ENCODE measurements around the gene UBASH3B. TPM values are rescaled to one million over a fixed set of nuclear protein-coding genes. Genes with fewer than 3 reads are reported as not detected.

Gene UBASH3B
- total RNA-seq, 1 donor from 2014 or later, result 4.2 TPM

DNA sequence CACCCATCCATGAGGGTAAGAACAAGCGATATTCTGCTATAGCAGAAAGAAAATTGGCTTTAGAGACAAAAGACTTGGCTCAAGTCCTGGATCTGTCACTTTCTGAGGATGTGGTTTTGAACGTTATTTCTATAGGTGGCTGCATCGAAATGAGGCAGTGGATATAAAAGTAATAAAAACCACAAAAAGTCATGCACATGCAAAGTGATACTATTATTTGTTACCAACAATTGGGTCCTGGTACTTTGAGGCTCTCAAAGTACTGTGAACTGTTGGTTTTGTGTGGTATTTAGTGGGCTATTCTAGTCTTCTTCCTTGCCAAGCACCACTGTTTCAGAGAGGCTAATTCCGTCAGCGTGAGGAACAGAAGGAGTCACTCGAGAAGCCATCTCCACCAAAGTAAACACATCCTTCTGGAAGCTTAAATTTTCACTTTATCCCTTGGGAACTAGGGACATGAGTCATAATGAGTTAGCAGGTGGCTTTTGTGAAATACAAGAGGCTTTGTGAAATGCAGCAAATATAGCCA lies 13.1 kb downstream of the UBASH3B start:
- no peak for DNase-seq (ENCODE audit: low spot score)
- intact Hi-C loops (cut with DNase I), result no loop called here

- DNase-seq (ENCODE audit: low spot score), result no peak
- intact Hi-C loops (cut with DNase I), result no loop called here
Observed at GRCh38 chr11:122670131-122670530, 14.6 kb downstream of the UBASH3B start.

DNA sequence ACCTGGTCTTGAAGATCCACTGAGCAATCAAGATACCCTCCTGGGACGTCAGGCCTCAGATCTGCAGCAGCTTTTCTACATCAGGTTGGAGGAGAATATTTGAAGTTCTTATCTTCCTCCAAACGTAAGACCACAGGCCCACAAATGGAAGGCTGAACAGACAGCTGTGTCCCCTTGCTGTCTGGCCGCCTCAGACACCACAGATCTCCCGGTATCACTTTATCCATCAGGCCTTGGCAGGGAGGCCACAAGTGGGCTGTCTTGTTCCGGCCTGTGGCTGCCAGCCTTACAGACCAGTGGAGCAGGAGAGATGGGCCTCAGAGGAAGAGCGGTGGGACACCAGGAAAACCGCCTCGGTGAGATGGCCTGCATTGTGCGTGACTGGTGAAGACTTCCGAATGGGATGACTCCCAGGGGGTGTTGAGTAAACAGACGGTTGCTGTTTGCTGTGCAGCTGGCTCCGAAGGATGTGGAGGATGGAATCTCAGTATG lies 15.9 kb downstream of the UBASH3B start:
- DNase-seq (ENCODE audit: low spot score), result no peak
- intact Hi-C loops (cut with DNase I), result no loop called here

DNA sequence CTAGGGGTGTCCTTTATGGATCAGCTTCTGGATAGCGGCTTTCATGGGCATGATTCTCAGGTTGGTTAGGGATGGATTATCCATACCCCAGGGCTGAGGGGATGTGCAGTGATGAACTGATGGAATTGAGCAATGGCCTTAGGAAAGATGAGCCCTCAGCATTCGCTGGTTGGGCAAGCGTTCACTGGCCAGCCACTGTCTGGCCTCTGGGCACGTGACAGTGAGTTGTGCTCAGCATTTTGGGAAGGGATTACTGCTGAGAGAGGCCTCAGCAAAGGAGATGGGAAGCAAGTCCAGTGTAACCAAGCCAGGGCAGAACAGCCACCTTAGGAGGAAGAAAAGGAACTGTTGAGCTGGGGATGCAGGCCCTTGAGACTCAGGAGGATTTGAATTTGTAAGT lies 17.4 kb downstream of the UBASH3B start:
- no peak for DNase-seq (ENCODE audit: low spot score)

GRCh38 chr11:122673701-122674100 lies 18.2 kb downstream of the UBASH3B start:
- no peak for DNase-seq (ENCODE audit: low spot score)
- intact Hi-C loops (cut with DNase I), result no loop called here

More for the DNA sequence above, 17.4 kb downstream of the UBASH3B start:
- intact Hi-C loops (cut with DNase I), result no loop called here

DNA sequence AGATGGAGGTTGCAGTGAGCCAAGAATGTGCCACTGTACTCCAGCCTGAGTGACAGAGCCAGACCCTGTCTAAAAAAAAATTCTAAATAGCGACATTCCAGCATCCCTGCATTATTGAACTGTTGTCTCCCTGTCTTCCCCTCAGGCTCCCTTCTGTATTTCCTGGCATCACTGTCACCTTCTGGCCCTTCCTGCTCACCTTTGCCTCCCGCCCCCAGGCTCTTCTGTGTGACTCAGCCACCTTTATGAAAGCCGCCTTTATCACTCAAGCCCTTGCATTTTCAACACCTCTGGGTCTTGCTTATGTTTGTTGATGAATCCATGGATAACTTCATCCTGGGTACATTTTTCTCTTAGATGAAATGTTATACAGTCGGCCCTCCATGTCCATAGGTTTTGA lies 21.1 kb downstream of the UBASH3B start:
- intact Hi-C loops (cut with DNase I), result no loop called here
- peak; percentile 10 for DNase-seq (ENCODE audit: low spot score)

DNA sequence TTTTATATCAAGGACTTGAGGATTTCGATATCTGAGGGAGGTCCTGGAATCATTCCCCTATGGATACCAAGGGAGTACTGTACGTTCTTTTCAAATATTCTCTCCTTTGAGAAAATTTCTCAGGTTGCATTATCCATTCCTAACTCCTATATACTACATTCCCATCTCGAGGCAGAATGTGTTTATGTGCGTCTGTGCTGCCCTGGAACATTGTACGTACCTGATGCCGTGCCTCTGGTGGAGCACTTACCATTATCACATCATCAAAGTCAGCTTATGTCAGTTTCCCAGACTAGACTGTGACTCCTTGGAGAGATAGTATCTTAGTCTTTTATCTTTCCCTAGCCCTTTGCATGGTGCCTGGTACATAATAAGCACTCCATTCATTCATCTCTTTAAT lies 21.7 kb downstream of the UBASH3B start:
- intact Hi-C loops (cut with DNase I), result no loop called here
- DNase-seq (ENCODE audit: low spot score), result no peak

DNA sequence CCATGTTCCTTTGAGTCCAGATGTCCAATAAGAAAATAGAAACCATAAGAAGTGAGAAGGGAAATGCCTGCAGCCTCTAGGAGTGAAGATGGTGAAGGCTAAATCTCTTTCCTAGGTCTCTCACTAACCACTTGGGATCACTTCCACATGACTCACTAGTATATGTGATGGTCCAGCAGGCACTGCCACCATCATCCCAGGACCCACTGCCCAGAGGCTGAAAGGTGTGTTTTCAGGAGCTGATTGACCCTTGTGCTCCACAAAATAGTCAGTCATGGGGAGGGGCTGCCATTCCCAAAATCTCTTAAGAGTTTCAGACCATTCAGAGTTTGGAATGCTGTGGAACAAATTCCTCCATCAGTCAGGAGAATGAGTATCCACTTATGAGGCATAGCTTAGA lies 22.9 kb downstream of the UBASH3B start:
- intact Hi-C loops (cut with DNase I), result no loop called here

DNA sequence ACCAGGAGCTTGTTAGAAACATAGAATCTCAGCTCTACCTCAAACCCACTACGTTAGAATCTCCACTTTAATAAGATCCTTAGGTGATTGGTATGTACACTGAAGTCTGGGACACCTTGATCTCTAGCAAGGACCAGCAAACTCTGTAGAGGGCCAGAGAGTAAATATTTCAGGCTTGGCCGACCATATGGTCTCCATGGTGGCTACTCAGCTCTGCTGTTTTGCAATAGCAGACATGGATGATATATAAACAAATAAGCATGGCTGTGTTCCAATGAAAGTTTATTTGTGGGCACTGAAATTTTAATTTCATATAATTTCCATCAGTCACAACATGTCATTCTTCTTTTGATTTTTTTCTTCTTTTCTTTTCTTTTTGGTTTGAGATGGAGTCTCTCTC lies 23.9 kb downstream of the UBASH3B start:
- intact Hi-C loops (cut with DNase I), result no loop called here
- no peak for DNase-seq (ENCODE audit: low spot score)

More for the DNA sequence above, 22.9 kb downstream of the UBASH3B start:
- no peak for DNase-seq (ENCODE audit: low spot score)

- no peak for DNase-seq (ENCODE audit: low spot score)
- intact Hi-C loops (cut with DNase I), result no loop called here
Observed at GRCh38 chr11:122681070-122681469, 25.5 kb downstream of the UBASH3B start.

- DNase-seq (ENCODE audit: low spot score), result no peak
- intact Hi-C loops (cut with DNase I), result no loop called here
Observed at GRCh38 chr11:122681735-122682134, 26.2 kb downstream of the UBASH3B start.

DNA sequence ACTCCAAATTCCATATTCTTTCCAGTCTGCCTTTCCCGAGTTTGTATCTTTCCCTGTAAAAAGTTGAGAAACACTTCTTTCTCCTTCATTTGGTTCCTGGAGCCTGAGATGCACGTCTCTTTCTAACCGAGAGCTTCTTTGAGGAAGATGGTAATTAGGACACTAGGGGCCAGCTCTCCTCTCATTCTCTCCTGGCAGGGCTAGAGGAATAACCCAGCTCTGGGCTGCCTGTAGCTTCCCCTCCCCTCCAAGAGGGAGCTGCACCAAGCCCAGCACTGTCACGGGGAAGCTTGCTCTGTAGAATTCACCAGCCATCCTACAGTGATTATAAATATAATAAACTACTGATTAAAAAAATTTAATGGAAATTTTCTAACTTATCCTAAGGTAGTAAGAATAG lies 26.9 kb downstream of the UBASH3B start:
- no peak for DNase-seq (ENCODE audit: low spot score)
- intact Hi-C loops (cut with DNase I), result no loop called here

- no peak for DNase-seq (ENCODE audit: low spot score)
- intact Hi-C loops (cut with DNase I), result loop anchor here (5.0 kb wide), 1 partner anchor 47 kb away; no protein-coding TSS in a partner anchor
Observed at GRCh38 chr11:122685041-122685440, 29.5 kb downstream of the UBASH3B start.

- DNase-seq (ENCODE audit: low spot score), result no peak
- intact Hi-C loops (cut with DNase I), result loop anchor here (5.0 kb wide), 1 partner anchor 46 kb away; no protein-coding TSS in a partner anchor
Observed at GRCh38 chr11:122686111-122686510, 30.6 kb downstream of the UBASH3B start.

DNA sequence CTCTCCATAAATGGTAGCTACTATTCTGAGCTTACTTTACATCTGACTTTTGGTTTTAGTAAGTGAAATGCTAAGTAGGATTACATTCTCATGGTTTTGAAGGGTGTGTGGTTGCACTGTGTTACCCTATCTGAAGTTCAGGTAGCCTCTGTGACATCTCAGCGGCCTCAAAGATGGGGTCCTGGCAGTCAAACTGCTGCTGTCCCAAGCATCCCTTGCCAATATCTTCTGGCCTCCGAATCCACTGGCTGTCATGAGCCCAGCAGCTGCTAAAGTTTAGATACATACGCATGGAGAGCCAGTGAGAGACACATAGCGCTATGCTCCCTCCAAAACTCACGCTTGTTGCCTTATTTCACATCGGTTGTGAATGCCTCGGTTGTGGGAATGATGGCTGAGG lies 34.9 kb downstream of the UBASH3B start:
- no peak for DNase-seq (ENCODE audit: low spot score)
- intact Hi-C loops (cut with DNase I), result no loop called here

- DNase-seq (ENCODE audit: low spot score), result no peak
- intact Hi-C loops (cut with DNase I), result no loop called here
Observed at GRCh38 chr11:122690801-122691548, 35.5 kb downstream of the UBASH3B start.

- intact Hi-C loops (cut with DNase I), result no loop called here
- no peak for DNase-seq (ENCODE audit: low spot score)
Observed at GRCh38 chr11:122691549-122692150, 36.1 kb downstream of the UBASH3B start.

- intact Hi-C loops (cut with DNase I), result no loop called here
Observed at GRCh38 chr11:122692444-122692843, 36.9 kb downstream of the UBASH3B start.

GRCh38 chr11:122695076-122695615 lies 39.6 kb downstream of the UBASH3B start:
- intact Hi-C loops (cut with DNase I), result no loop called here
- no peak for DNase-seq (ENCODE audit: low spot score)

More at GRCh38 chr11:122692444-122692843, 36.9 kb downstream of the UBASH3B start:
- DNase-seq (ENCODE audit: low spot score), result no peak

- no peak for DNase-seq (ENCODE audit: low spot score)
- intact Hi-C loops (cut with DNase I), result no loop called here
Observed at GRCh38 chr11:122696662-122697061, 41.1 kb downstream of the UBASH3B start.
